Suprapubic skin (tissue), 2 donors: ENCODE measurements around the gene NDST3.

ENCODE experiments used
- EP300 ChIP-seq: sonication (generic); formaldehyde crosslinking; IDR thresholded peaks from one replicate; pipeline ENCODE4 v1.6.1; 2017; ENCODE audit warnings: antibody characterized with exemption
- POLR2A ChIP-seq, 2 donors: fragments of 450-650 bp; IDR thresholded peaks; one replicate each; pipeline ENCODE4 v1.6.1; 2017; ENCODE audit warnings: antibody characterized with exemption in 2 of 2, mild to moderate bottlenecking in 2 of 2, moderate library complexity in 2 of 2

- TF ChIP-seq POLR2A (IDR thresholded peaks at IDR 0.05) (no peak), EP300 (no peak)
Observed at GRCh38 chr4:118307643-118308042, 273.4 kb downstream of the NDST3 start.
